NCI-H1694 (cell line): ENCODE measurements around the gene FTO.

ENCODE experiments used
- DNase-seq: peaks from one replicate; lab custom pipeline; 2025; lab: John Stamatoyannopoulos, UW

The FTO gene

GRCh38 chr16:54009464-54010176 is 305.7 kb downstream of the FTO start:
- no peak for DNase-seq

- no peak for DNase-seq
Measured at GRCh38 chr16:54015147-54015546, 311.2 kb downstream of the FTO start.

GRCh38 chr16:54022362-54022761 is 318.4 kb downstream of the FTO start:
- DNase-seq = no peak

GRCh38 chr16:54026456-54026855 is 322.5 kb downstream of the FTO start:
- no peak for DNase-seq

- DNase-seq = no peak
Measured at GRCh38 chr16:54027062-54027461, 323.1 kb downstream of the FTO start.

- DNase-seq = no peak
Measured at GRCh38 chr16:54027558-54027957, 323.6 kb downstream of the FTO start.

GRCh38 chr16:54027995-54028394 is 324.0 kb downstream of the FTO start:
- DNase-seq = no peak

GRCh38 chr16:54030451-54030850 is 326.5 kb downstream of the FTO start:
- no peak for DNase-seq

GRCh38 chr16:54031107-54031760 is 327.3 kb downstream of the FTO start:
- no peak for DNase-seq

- no peak for DNase-seq
Measured at GRCh38 chr16:54033747-54034146, 329.8 kb downstream of the FTO start.

- DNase-seq = no peak
Measured at GRCh38 chr16:54034684-54035083, 330.7 kb downstream of the FTO start.

- DNase-seq = no peak
Measured at GRCh38 chr16:54040480-54040879, 336.5 kb downstream of the FTO start.

GRCh38 chr16:54040975-54041374 is 337.0 kb downstream of the FTO start:
- DNase-seq = no peak

GRCh38 chr16:54048586-54049495 is 344.9 kb downstream of the FTO start:
- DNase-seq = no peak

- no peak for DNase-seq
Measured at GRCh38 chr16:54049591-54050458, 345.9 kb downstream of the FTO start.

GRCh38 chr16:54050459-54051210 is 346.7 kb downstream of the FTO start:
- DNase-seq = no peak

GRCh38 chr16:54051821-54052220 is 347.9 kb downstream of the FTO start:
- DNase-seq = no peak

GRCh38 chr16:54052271-54052670 is 348.3 kb downstream of the FTO start:
- DNase-seq = no peak

GRCh38 chr16:54053891-54054820 is 350.2 kb downstream of the FTO start:
- DNase-seq = no peak

GRCh38 chr16:54055191-54055590 is 351.2 kb downstream of the FTO start:
- no peak for DNase-seq
